OCI-LY7 (cell line): ENCODE results near the gene IZUMO1. TPM values are rescaled to one million over a fixed set of nuclear protein-coding genes. Genes with fewer than 3 reads are reported as not detected.
"Not testable (repeated sequence)": the region's sequence is repeated elsewhere in the genome, so short reads cannot be mapped to it uniquely, and the experiment has no call there.

Experiments used
- BruUV-seq: library from RNA; stranded (reverse); fragments of 400-500 nt; replicated peaks from 2 replicates; lab custom pipeline; 2021; lab: Mats Ljungman, UMichigan
- CTCF ChIA-PET: fragments of 300-600 bp; sonication (Branson Sonifier 250); formaldehyde crosslinking; loops from one replicate; lab custom pipeline; 2022; ENCODE audit warnings: antibody characterized with exemption; ENCODE audit not compliant: unreplicated experiment; lab: Charles Lee
- POLR2A ChIA-PET: fragments of 300-600 bp; sonication (Branson Sonifier 250); formaldehyde crosslinking; loops from one replicate; lab custom pipeline; 2022; ENCODE audit warnings: antibody characterized with exemption; lab: Charles Lee
- DNase-seq: peaks from one replicate; pipeline ENCODE4 v3.0.0-alpha.2; 2015; ENCODE audit warnings: low spot score
- H2AFZ ChIP-seq: fragments of 200-600 bp; sonication (generic), shearing (Covaris generic); 2 replicates; pipeline ENCODE4 v1.6.1; 2014; ENCODE audit warnings: mild to moderate bottlenecking, antibody characterized with exemption, low read length, moderate library complexity
- H3K27ac ChIP-seq: fragments of 200-600 bp; sonication (generic); 2 replicates; pipeline ENCODE4 v1.5.1; 2014; ENCODE audit warnings: mixed run types, low read depth, mild to moderate bottlenecking, moderate library complexity, low read length, inconsistent platforms; ENCODE audit not compliant: poor library complexity, severe bottlenecking
- H3K36me3 ChIP-seq: fragments of 200-600 bp; sonication (generic); 2 replicates; pipeline ENCODE4 v1.6.1; 2014; ENCODE audit warnings: mild to moderate bottlenecking, antibody characterized with exemption, low read length, moderate library complexity, mixed read lengths; ENCODE audit not compliant: insufficient read depth
- H3K4me1 ChIP-seq: fragments of 200-600 bp; sonication (generic); 2 replicates; pipeline ENCODE4 v1.5.1; 2014; ENCODE audit warnings: mild to moderate bottlenecking, low read length; ENCODE audit not compliant: insufficient read depth, poor library complexity, severe bottlenecking
- H3K4me2 ChIP-seq: fragments of 200-600 bp; sonication (generic); 2 replicates; pipeline ENCODE4 v1.6.1; 2014; ENCODE audit warnings: mild to moderate bottlenecking, low read length
- H3K4me3 ChIP-seq: fragments of 200-600 bp; sonication (generic); 2 replicates; pipeline ENCODE4 v1.5.1; 2014; ENCODE audit warnings: mild to moderate bottlenecking, low read depth, low read length; ENCODE audit not compliant: poor library complexity, severe bottlenecking
- H3K79me2 ChIP-seq: fragments of 200-600 bp; sonication (generic); 2 replicates; pipeline ENCODE4 v1.6.1; 2016; ENCODE audit warnings: low read depth, mild to moderate bottlenecking, low read length, moderate library complexity, mixed read lengths; ENCODE audit not compliant: insufficient read depth
- H3K9me2 ChIP-seq: fragments of 200-600 bp; sonication (generic); 2 replicates; pipeline ENCODE4 v1.6.1; 2016; ENCODE audit warnings: mild to moderate bottlenecking, low read length, mixed read lengths; ENCODE audit not compliant: insufficient read depth
- H3K9me3 ChIP-seq: fragments of 200-600 bp; sonication (generic); 2 replicates; pipeline ENCODE4 v1.6.1; 2014; ENCODE audit warnings: mild to moderate bottlenecking, mixed run types, low read length, mixed read lengths
- H4K20me1 ChIP-seq: fragments of 200-600 bp; sonication (generic); 2 replicates; pipeline ENCODE4 v1.6.1; 2014; ENCODE audit warnings: mild to moderate bottlenecking, antibody characterized with exemption, low read length, moderate library complexity, mixed read lengths; ENCODE audit not compliant: insufficient read depth
- CTCF ChIP-seq: fragments of 200-600 bp; sonication (generic); conservative IDR thresholded peaks from 2 replicates; pipeline ENCODE4 v1.5.1; 2014; ENCODE audit warnings: mild to moderate bottlenecking, antibody characterized with exemption, low read length, moderate library complexity, mixed read lengths
- EZH2phosphoT487 ChIP-seq: fragments of 200-600 bp; sonication (generic); IDR thresholded peaks from 2 replicates; pipeline ENCODE4 v1.6.1; 2018; ENCODE audit warnings: low read depth, borderline replicate concordance, mild to moderate bottlenecking, mixed run types, antibody characterized with exemption, low read length, moderate library complexity, mixed read lengths
- intact Hi-C: fragments of 100-400 bp; cut with micrococcal nuclease; formaldehyde crosslinking; loops from one replicate; pipeline ENCODE4 v1.10.0; 2022; ENCODE audit not compliant: unreplicated experiment
- total RNA-seq, 2 experiments: library from RNA; depleted of rRNA in 1 of 2; stranded (reverse); fragments of >200 nt in 1 of 2; shearing (Covaris generic) in 1 of 2; gene quantifications; 2 replicates each; pipeline ENCODE4 v1.2.3, GENCODE V29; 2014 to 2022

Gene IZUMO1
- total RNA-seq, 2 experiments from 2014 or later, result not detected

GRCh38 chr19:48786422-48786821, 39.7 kb upstream of the IZUMO1 start:
- intact Hi-C loops, DNase-seq: not testable (repeated sequence)

GRCh38 chr19:48784527-48784926, 37.8 kb upstream of the IZUMO1 start:
- Histone ChIP-seq H3K4me2 (no peak overlapping the region), H3K79me2 (no peaks in the 10 kb centered on the region), H3K4me3 (no peak overlapping the region), H4K20me1 (no peaks in the 10 kb centered on the region), H2AFZ (no peak overlapping the region), H3K27ac (no peak overlapping the region), H3K36me3 (no peaks in the 10 kb centered on the region), H3K9me2 (no peaks in the 10 kb centered on the region), H3K4me1 (peaks cover 7% of the 10 kb centered on the region), H3K9me3 (no peaks in the 10 kb centered on the region)
- intact Hi-C loops, result no loop called here
- POLR2A ChIA-PET, result interaction anchor here (0.5 to 1.1 kb wide), 2 partner anchors 54 to 128 kb away, joined by 4 to 5 read pairs; no protein-coding TSS in a partner anchor
- BruUV-seq, result no TSS peak
- no peak for TF ChIP-seq EZH2phosphoT487
- TF ChIP-seq CTCF, result no peak
- CTCF ChIA-PET, result no interaction called here
- no peak for DNase-seq

More at GRCh38 chr19:48786422-48786821, 39.7 kb upstream of the IZUMO1 start:
- BruUV-seq, POLR2A ChIA-PET, H2AFZ ChIP-seq, H3K4me3 ChIP-seq, H3K36me3 ChIP-seq, CTCF ChIA-PET, H3K79me2 ChIP-seq, H3K4me2 ChIP-seq, H3K27ac ChIP-seq, H3K9me2 ChIP-seq, H3K4me1 ChIP-seq, H4K20me1 ChIP-seq, H3K9me3 ChIP-seq: not testable (repeated sequence)

GRCh38 chr19:48780631-48781391, 34.1 kb upstream of the IZUMO1 start:
- intact Hi-C loops, result no loop called here
- no peak overlapping the region for H3K4me3 ChIP-seq
- no peak for DNase-seq
- no peaks in the 10 kb centered on the region for H3K9me2 ChIP-seq
- H4K20me1 ChIP-seq, result no peaks in the 10 kb centered on the region
- CTCF ChIA-PET, result no interaction called here
- no peak overlapping the region for H3K27ac ChIP-seq
- POLR2A ChIA-PET, result no interaction called here
- H2AFZ ChIP-seq, result no peak overlapping the region
- no peak overlapping the region for H3K4me2 ChIP-seq
- no peaks in the 10 kb centered on the region for H3K9me3 ChIP-seq
- TF ChIP-seq EZH2phosphoT487, result no peak
- no peak for TF ChIP-seq CTCF
- H3K4me1 ChIP-seq, result peaks cover 10% of the 10 kb centered on the region
- H3K79me2 ChIP-seq, result no peaks in the 10 kb centered on the region
- no TSS peak for BruUV-seq
- H3K36me3 ChIP-seq, result no peaks in the 10 kb centered on the region
